Fibroblast of lung (primary cell): Measurements from ENCODE around the gene MTHFSD. TPM values are rescaled to one million over a fixed set of nuclear protein-coding genes. Genes with fewer than 3 reads are reported as not detected.

Source experiments
- DNase-seq, 2 donors: peaks; one replicate each; pipeline versions ENCODE4 v3.0.0 to v3.0.0-alpha.2; 2010; ENCODE audit warnings: low read depth in 2 of 2
- H2AFZ ChIP-seq: 2 replicates; pipeline ENCODE4 v1.5.1; 2012; ENCODE audit warnings: low read length, control low read depth, inconsistent platforms
- H3K27ac ChIP-seq: 2 replicates; pipeline ENCODE4 v1.5.1; 2011; ENCODE audit warnings: low read length, control low read depth; ENCODE audit not compliant: insufficient read depth
- H3K27me3 ChIP-seq: 2 replicates; pipeline ENCODE4 v1.5.1; 2011; ENCODE audit warnings: mild to moderate bottlenecking, low read length; ENCODE audit not compliant: control insufficient read depth, insufficient read depth
- H3K36me3 ChIP-seq: 2 replicates; pipeline ENCODE4 v1.5.1; 2011; ENCODE audit warnings: low read length; ENCODE audit not compliant: control insufficient read depth, insufficient read depth
- H3K4me1 ChIP-seq: 2 replicates; pipeline ENCODE4 v1.5.1; 2011; ENCODE audit warnings: low read length; ENCODE audit not compliant: control insufficient read depth, insufficient read depth; ENCODE audit errors: extremely low read depth
- H3K4me2 ChIP-seq: 2 replicates; pipeline ENCODE4 v1.5.1; 2011; ENCODE audit warnings: low read length, control low read depth; ENCODE audit not compliant: insufficient read depth; ENCODE audit errors: extremely low read depth
- H3K4me3 ChIP-seq, 4 experiments: fragments of 200-600 bp in 1 of 4; sonication (generic) in 1 of 4; replicated peaks in 1 of 4; 2 replicates each; pipeline ENCODE4 v1.5.1; 2011 to 2016; ENCODE audit warnings: low read length in 4 of 4, low read depth in 3 of 4, mild to moderate bottlenecking in 3 of 4, control low read depth in 2 of 4, inconsistent platforms in 1 of 4, mixed read lengths in 1 of 4; ENCODE audit not compliant: insufficient read depth in 1 of 4; ENCODE audit errors: control extremely low read depth in 1 of 4
- H3K79me2 ChIP-seq: 2 replicates; pipeline ENCODE4 v1.5.1; 2012; ENCODE audit warnings: mild to moderate bottlenecking, low read length, inconsistent platforms; ENCODE audit not compliant: control insufficient read depth, insufficient read depth
- H3K9ac ChIP-seq: 2 replicates; pipeline ENCODE4 v1.5.1; 2011; ENCODE audit warnings: mild to moderate bottlenecking, low read length, control low read depth; ENCODE audit not compliant: insufficient read depth
- H3K9me3 ChIP-seq: 2 replicates; pipeline ENCODE4 v1.5.1; 2012; ENCODE audit warnings: low read depth, low read length; ENCODE audit not compliant: control insufficient read depth, insufficient read depth
- H4K20me1 ChIP-seq: 2 replicates; pipeline ENCODE4 v1.5.1; 2011; ENCODE audit warnings: low read length; ENCODE audit not compliant: control insufficient read depth, insufficient read depth; ENCODE audit errors: extremely low read depth
- EZH2 ChIP-seq: IDR thresholded peaks from 2 replicates; pipeline ENCODE4 v1.5.1; 2012; ENCODE audit warnings: low read length, control low read depth, mild to moderate bottlenecking; ENCODE audit errors: missing control alignments
- polyA plus RNA-seq, 2 donors: library from polyadenylated mRNA; depleted of rRNA in 1 of 2; stranded (reverse) in 1 of 2; unstranded in 1 of 2; fragments of >200 nt; gene quantifications; 2 replicates each; pipeline ENCODE4 v1.2.1, GENCODE V29; 2011 to 2012; ENCODE audit warnings: missing spikeins in 1 of 2
- total RNA-seq: library from RNA; depleted of rRNA; stranded (reverse); fragments of >200 nt; gene quantifications from 2 replicates; pipeline ENCODE4 v1.2.1, GENCODE V29; 2014
- TF ChIP-seq, protein P1 (sequence below), 2 donors: IDR thresholded peaks in 1 of 2; conservative IDR thresholded peaks in 1 of 2; 1 replicate in 1 of 2; 2 replicates in 1 of 2; pipeline ENCODE4 v1.5.1; 2011 to 2012; ENCODE audit warnings: low read length in 2 of 2, control low read depth in 1 of 2, inconsistent platforms in 1 of 2, low read depth in 1 of 2, mild to moderate bottlenecking in 1 of 2

Gene MTHFSD
- total and polyA plus RNA-seq, 2 donors (not counting 1 experiment from before 2014, with no cell fraction given), result 13.1 to 19.3 TPM

GRCh38 chr16:86575754-86576557, 20.9 kb upstream of the MTHFSD start:
- Histone ChIP-seq H4K20me1 (no peaks in the 10 kb centered on the region), H3K9ac (peak overlapping the region; percentile 87), H3K9me3 (no peaks in the 10 kb centered on the region), H3K36me3 (peaks cover 5% of the 10 kb centered on the region), H3K4me3 (peak overlapping the region; percentile 62 to 86 (median 76)), H3K27ac (peak overlapping the region; percentile 97), H3K4me1 (peaks cover 17% of the 10 kb centered on the region), H3K79me2 (peaks cover 51% of the 10 kb centered on the region), H2AFZ (peak overlapping the region; percentile 50), H3K27me3 (no peaks in the 10 kb centered on the region), H3K4me2 (peak overlapping the region; percentile 87)
- DNase-seq, result peak; percentile 97 to 99
- TF ChIP-seq EZH2, result no peak
- TF ChIP-seq, protein P1, sequence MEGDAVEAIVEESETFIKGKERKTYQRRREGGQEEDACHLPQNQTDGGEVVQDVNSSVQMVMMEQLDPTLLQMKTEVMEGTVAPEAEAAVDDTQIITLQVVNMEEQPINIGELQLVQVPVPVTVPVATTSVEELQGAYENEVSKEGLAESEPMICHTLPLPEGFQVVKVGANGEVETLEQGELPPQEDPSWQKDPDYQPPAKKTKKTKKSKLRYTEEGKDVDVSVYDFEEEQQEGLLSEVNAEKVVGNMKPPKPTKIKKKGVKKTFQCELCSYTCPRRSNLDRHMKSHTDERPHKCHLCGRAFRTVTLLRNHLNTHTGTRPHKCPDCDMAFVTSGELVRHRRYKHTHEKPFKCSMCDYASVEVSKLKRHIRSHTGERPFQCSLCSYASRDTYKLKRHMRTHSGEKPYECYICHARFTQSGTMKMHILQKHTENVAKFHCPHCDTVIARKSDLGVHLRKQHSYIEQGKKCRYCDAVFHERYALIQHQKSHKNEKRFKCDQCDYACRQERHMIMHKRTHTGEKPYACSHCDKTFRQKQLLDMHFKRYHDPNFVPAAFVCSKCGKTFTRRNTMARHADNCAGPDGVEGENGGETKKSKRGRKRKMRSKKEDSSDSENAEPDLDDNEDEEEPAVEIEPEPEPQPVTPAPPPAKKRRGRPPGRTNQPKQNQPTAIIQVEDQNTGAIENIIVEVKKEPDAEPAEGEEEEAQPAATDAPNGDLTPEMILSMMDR (conservative IDR thresholded peaks at IDR 0.05 in 1 of 2, IDR thresholded peaks at IDR 0.05 in 1 of 2; ENCODE audit: low read depth in 1 of 2, low read length in 2 of 2), result peak; percentile 77 to 79

DNA sequence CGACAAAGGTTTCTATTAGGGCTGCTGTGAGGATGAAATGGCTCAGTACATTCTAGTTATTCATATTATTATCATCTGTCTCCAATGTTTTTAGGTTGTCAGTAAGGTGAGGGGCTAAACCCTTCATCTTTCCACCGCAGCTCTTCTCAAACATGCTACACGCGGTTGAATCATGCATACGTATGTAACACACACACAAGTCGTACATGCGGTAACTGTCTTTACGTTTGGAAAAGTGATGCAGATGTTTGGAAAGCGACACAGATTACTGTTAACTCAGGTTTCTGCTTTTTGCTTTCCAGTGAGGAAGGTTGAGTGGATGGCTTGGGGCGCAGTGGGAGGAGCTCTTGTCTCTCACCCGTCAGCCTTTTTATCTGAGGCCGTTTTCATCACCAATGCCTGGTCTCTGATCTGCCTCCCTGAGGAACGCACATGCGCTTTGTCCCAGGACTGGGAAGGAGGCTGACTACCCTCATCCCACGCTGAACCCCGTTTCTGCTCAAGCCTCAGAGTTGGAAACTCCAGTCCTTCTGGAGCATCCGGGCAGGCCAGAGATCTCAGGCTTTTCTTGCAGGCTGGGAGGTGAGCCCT, 20.2 kb upstream of the MTHFSD start:
- no peak for DNase-seq
- peaks cover 51% of the 10 kb centered on the region for H3K79me2 ChIP-seq
- H3K27ac ChIP-seq, result peak overlapping the region; percentile 97
- TF ChIP-seq, protein P1 (conservative IDR thresholded peaks at IDR 0.05 in 1 of 2, IDR thresholded peaks at IDR 0.05 in 1 of 2; ENCODE audit: low read depth in 1 of 2, low read length in 2 of 2), result no peak
- peak overlapping the region; percentile 28 to 86 (median 70) for H3K4me3 ChIP-seq
- H3K4me1 ChIP-seq, result peaks cover 14% of the 10 kb centered on the region
- H3K9ac ChIP-seq, result peak overlapping the region; percentile 32
- no peaks in the 10 kb centered on the region for H3K9me3 ChIP-seq
- H2AFZ ChIP-seq, result peak overlapping the region; percentile 50
- no peaks in the 10 kb centered on the region for H3K27me3 ChIP-seq
- peaks cover 6% of the 10 kb centered on the region for H3K36me3 ChIP-seq
- H3K4me2 ChIP-seq, result peak overlapping the region; percentile 87
- H4K20me1 ChIP-seq, result no peaks in the 10 kb centered on the region

DNA sequence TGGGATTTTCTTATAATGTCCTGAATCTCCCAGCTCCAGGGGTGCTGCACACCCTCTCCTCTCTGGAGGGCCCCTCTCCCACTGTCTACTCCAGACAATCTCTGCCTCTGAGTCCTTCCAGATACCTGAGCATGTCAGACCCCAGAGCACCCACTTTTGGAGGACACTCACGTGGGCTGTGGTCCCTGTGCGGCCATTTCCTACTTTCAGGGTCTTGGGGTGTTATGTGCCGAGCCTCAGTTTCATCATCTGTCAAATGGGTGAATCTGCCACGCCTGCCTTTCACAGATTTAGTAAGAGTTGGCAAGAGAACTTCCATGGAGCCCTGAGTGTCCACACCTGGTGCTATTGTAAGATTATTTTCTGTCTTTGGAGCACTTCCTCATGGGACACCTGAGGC, 19.6 kb upstream of the MTHFSD start:
- no peak overlapping the region for H2AFZ ChIP-seq
- H3K4me1 ChIP-seq, result peaks cover 11% of the 10 kb centered on the region
- DNase-seq, result no peak
- no peaks in the 10 kb centered on the region for H3K27me3 ChIP-seq
- no peaks in the 10 kb centered on the region for H4K20me1 ChIP-seq
- no peak overlapping the region for H3K4me2 ChIP-seq
- no peak overlapping the region for H3K9ac ChIP-seq
- no peak overlapping the region for H3K4me3 ChIP-seq
- H3K36me3 ChIP-seq, result peaks cover 6% of the 10 kb centered on the region
- peaks cover 51% of the 10 kb centered on the region for H3K79me2 ChIP-seq
- no peak overlapping the region for H3K27ac ChIP-seq
- no peaks in the 10 kb centered on the region for H3K9me3 ChIP-seq
- TF ChIP-seq, protein P1 (conservative IDR thresholded peaks at IDR 0.05 in 1 of 2, IDR thresholded peaks at IDR 0.05 in 1 of 2; ENCODE audit: low read depth in 1 of 2, low read length in 2 of 2), result no peak
- TF ChIP-seq EZH2, result no peak
